ENCODE data around the gene ULBP3. TPM values are rescaled to one million over a fixed set of nuclear protein-coding genes. Genes with fewer than 3 reads are reported as not detected.

The ULBP3 gene
- total RNA-seq, 1 experiment from 2014 or later: 18.4 TPM

GRCh38 chr6:150050846-150051245, 18.1 kb downstream of the ULBP3 start:
- Histone ChIP-seq H3K4me3 (replicated peaks in 1 of 2; ENCODE audit: low read depth in 1 of 2, low read length in 2 of 2) (no peak overlapping the region), H3K4me2 (ENCODE audit: low read length) (no peak overlapping the region), H3K79me2 (ENCODE audit: insufficient read depth, low read length) (no peaks in the 10 kb centered on the region), H4K20me1 (ENCODE audit: insufficient read depth) (no peaks in the 10 kb centered on the region), H3K9ac (ENCODE audit: low read length) (no peak overlapping the region), H3K4me1 (ENCODE audit: control insufficient read depth in 1 of 2, insufficient read depth in 2 of 2, low read length in 2 of 2) (peaks cover 0 to 5% of the 10 kb centered on the region in 2 experiments; a peak in 2 of 4 replicates), H3K27me3 (ENCODE audit: insufficient read depth, low read length) (peaks cover 15% of the 10 kb centered on the region; the same call in 1 of the 2 replicates), H3K9me2 (ENCODE audit: insufficient read depth) (no peaks in the 10 kb centered on the region), H3K27ac (ENCODE audit: low read depth, low read length) (no peak overlapping the region), H3K36me3 (ENCODE audit: control insufficient read depth in 1 of 2, insufficient read depth in 2 of 2, low read length in 2 of 2) (no peaks in the 10 kb centered on the region), H2AFZ (ENCODE audit: low read depth, low read length, poor library complexity, severe bottlenecking) (no peak overlapping the region), H3K9me3 (ENCODE audit: control insufficient read depth in 1 of 2, insufficient read depth in 1 of 2, low read depth in 1 of 2, low read length in 2 of 2) (no peaks in the 10 kb centered on the region)
- intact Hi-C loops (cut with micrococcal nuclease): no loop called here
- BruUV-seq (replicated peaks): no TSS peak
- DNase-seq (ENCODE audit: low read depth, low spot score): no peak
- POLR2A ChIA-PET: no interaction called here
- ATAC-seq: no peak
- no peak for TF ChIP-seq EZH2 (IDR thresholded peaks at IDR 0.05)
- RAD21 ChIA-PET (ENCODE audit: low non-redundant PET in 1 of 2, low total read pairs in 2 of 2, uncharacterized antibody in 2 of 2, unreplicated experiment in 2 of 2): no interaction called here
- CTCF ChIA-PET: no interaction called here

DNA sequence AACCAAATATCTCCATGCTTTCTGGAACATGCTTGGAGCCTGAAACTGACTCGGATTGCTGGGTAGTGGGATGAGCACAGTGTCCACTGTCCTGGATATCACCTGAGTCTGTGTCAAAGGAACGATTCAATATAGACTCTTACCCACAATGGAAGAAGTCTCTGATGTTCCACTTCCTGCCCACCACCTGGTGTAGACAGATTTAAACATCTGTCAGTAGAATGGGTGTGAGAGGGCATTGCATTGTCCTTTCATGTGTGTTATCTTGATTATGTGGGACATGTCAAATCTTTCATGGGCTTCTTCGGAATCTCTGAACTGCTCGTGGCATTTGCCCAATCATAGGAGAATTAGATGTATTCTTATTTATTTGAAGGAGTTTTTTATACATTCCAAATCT, 20.8 kb downstream of the ULBP3 start:
- ChIA-PET CTCF (no interaction called here), RAD21 (ENCODE audit: low non-redundant PET in 1 of 2, low total read pairs in 2 of 2, uncharacterized antibody in 2 of 2, unreplicated experiment in 2 of 2) (no interaction called here), POLR2A (no interaction called here)
- no peak overlapping the region for H3K4me2 ChIP-seq (ENCODE audit: low read length)
- intact Hi-C loops (cut with micrococcal nuclease): no loop called here
- H2AFZ ChIP-seq (ENCODE audit: low read depth, low read length, poor library complexity, severe bottlenecking): no peak overlapping the region
- H3K9ac ChIP-seq (ENCODE audit: low read length): no peak overlapping the region
- no peaks in the 10 kb centered on the region for H3K9me3 ChIP-seq (ENCODE audit: control insufficient read depth in 1 of 2, insufficient read depth in 1 of 2, low read depth in 1 of 2, low read length in 2 of 2)
- no peak for TF ChIP-seq JUND (IDR thresholded peaks at IDR 0.05)
- no peak for TF ChIP-seq SRF (IDR thresholded peaks at IDR 0.05; ENCODE audit: low read depth)
- TF ChIP-seq TCF7L2 (IDR thresholded peaks at IDR 0.05; ENCODE audit: borderline replicate concordance, extremely low read depth, insufficient read depth, insufficient read length): no peak
- TF ChIP-seq, protein P1, sequence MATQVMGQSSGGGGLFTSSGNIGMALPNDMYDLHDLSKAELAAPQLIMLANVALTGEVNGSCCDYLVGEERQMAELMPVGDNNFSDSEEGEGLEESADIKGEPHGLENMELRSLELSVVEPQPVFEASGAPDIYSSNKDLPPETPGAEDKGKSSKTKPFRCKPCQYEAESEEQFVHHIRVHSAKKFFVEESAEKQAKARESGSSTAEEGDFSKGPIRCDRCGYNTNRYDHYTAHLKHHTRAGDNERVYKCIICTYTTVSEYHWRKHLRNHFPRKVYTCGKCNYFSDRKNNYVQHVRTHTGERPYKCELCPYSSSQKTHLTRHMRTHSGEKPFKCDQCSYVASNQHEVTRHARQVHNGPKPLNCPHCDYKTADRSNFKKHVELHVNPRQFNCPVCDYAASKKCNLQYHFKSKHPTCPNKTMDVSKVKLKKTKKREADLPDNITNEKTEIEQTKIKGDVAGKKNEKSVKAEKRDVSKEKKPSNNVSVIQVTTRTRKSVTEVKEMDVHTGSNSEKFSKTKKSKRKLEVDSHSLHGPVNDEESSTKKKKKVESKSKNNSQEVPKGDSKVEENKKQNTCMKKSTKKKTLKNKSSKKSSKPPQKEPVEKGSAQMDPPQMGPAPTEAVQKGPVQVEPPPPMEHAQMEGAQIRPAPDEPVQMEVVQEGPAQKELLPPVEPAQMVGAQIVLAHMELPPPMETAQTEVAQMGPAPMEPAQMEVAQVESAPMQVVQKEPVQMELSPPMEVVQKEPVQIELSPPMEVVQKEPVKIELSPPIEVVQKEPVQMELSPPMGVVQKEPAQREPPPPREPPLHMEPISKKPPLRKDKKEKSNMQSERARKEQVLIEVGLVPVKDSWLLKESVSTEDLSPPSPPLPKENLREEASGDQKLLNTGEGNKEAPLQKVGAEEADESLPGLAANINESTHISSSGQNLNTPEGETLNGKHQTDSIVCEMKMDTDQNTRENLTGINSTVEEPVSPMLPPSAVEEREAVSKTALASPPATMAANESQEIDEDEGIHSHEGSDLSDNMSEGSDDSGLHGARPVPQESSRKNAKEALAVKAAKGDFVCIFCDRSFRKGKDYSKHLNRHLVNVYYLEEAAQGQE (IDR thresholded peaks at IDR 0.05; ENCODE audit: low read depth): no peak
- TF ChIP-seq EGR1 (IDR thresholded peaks at IDR 0.05; ENCODE audit: low read depth): no peak
- TF ChIP-seq, protein P2, sequence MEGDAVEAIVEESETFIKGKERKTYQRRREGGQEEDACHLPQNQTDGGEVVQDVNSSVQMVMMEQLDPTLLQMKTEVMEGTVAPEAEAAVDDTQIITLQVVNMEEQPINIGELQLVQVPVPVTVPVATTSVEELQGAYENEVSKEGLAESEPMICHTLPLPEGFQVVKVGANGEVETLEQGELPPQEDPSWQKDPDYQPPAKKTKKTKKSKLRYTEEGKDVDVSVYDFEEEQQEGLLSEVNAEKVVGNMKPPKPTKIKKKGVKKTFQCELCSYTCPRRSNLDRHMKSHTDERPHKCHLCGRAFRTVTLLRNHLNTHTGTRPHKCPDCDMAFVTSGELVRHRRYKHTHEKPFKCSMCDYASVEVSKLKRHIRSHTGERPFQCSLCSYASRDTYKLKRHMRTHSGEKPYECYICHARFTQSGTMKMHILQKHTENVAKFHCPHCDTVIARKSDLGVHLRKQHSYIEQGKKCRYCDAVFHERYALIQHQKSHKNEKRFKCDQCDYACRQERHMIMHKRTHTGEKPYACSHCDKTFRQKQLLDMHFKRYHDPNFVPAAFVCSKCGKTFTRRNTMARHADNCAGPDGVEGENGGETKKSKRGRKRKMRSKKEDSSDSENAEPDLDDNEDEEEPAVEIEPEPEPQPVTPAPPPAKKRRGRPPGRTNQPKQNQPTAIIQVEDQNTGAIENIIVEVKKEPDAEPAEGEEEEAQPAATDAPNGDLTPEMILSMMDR (IDR thresholded peaks at IDR 0.05 in 2 of 3, conservative IDR thresholded peaks at IDR 0.05 in 1 of 3; ENCODE audit: borderline replicate concordance in 1 of 3, insufficient read depth in 1 of 3, low read depth in 2 of 3, low read length in 2 of 3): no peak
- no peak for TF ChIP-seq CBX3 (IDR thresholded peaks at IDR 0.05; ENCODE audit: low read depth)
- TF ChIP-seq ELF1 (IDR thresholded peaks at IDR 0.05; ENCODE audit: borderline replicate concordance, low read depth): no peak
- TF ChIP-seq, protein P3, sequence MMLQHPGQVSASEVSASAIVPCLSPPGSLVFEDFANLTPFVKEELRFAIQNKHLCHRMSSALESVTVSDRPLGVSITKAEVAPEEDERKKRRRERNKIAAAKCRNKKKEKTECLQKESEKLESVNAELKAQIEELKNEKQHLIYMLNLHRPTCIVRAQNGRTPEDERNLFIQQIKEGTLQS (IDR thresholded peaks at IDR 0.05): no peak
- no peaks in the 10 kb centered on the region for H3K79me2 ChIP-seq (ENCODE audit: insufficient read depth, low read length)
- no peak overlapping the region for H3K27ac ChIP-seq (ENCODE audit: low read depth, low read length)
- H3K4me3 ChIP-seq (replicated peaks in 1 of 2; ENCODE audit: low read depth in 1 of 2, low read length in 2 of 2): no peak overlapping the region
- H3K4me1 ChIP-seq (ENCODE audit: control insufficient read depth in 1 of 2, insufficient read depth in 2 of 2, low read length in 2 of 2): peaks cover 0 to 5% of the 10 kb centered on the region in 2 experiments; a peak in 2 of 4 replicates
- no peaks in the 10 kb centered on the region for H4K20me1 ChIP-seq (ENCODE audit: insufficient read depth)
- H3K9me2 ChIP-seq (ENCODE audit: insufficient read depth): no peaks in the 10 kb centered on the region
- no peaks in the 10 kb centered on the region for H3K36me3 ChIP-seq (ENCODE audit: control insufficient read depth in 1 of 2, insufficient read depth in 2 of 2, low read length in 2 of 2)
- no TSS peak for BruUV-seq (replicated peaks)
- no peak for DNase-seq (ENCODE audit: low read depth, low spot score)
- ATAC-seq: no peak
- peaks cover 5% of the 10 kb centered on the region; the same call in 1 of the 2 replicates for H3K27me3 ChIP-seq (ENCODE audit: insufficient read depth, low read length)

All from HCT116 (cell line).